Measurements from ENCODE around the gene ACTR5.
"Not testable (repeated sequence)": the region's sequence is repeated elsewhere in the genome, so short reads cannot be mapped to it uniquely, and the experiment has no call there.

Gene ACTR5

GRCh38 chr20:38805958-38806854 is 57.9 kb downstream of the ACTR5 start:
- DNase-seq, result no peak

GRCh38 chr20:38806855-38807655 is 58.8 kb downstream of the ACTR5 start:
- no peak for DNase-seq

GRCh38 chr20:38809942-38810341 is 61.7 kb downstream of the ACTR5 start:
- DNase-seq, result no peak

DNA sequence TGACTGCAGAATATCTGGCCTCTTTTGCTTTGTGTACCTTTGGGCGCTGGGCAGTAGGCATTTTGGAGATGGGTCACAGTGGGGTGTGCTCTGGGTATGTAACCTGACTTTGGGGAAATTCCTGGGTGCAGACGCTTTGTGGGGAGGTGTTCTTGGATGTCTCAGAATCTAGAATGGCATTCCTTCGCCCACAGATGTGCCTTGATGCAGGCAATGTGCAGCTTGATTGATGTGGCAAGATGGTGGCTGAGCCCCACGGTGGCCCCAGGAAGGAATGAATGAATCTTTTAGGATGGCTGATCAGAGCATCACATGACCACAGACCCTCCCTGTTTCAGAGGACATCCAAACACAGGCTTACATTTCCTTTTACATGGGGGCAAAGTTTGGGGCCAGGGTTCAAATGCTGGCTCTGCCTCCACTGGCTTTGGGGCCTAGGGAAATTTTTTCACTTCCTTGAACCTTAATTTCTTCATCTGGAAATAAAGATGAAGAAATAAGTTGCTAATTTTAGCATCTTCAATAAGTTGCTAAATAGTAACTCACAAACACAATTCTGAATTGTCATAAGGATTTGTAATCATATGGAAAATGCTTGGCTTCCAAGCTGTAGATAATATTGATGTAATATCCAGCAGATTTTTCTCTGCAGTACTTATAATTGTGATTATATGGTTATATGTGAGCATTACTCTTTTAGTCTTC is 62.8 kb downstream of the ACTR5 start:
- DNase-seq, result no peak

DNA sequence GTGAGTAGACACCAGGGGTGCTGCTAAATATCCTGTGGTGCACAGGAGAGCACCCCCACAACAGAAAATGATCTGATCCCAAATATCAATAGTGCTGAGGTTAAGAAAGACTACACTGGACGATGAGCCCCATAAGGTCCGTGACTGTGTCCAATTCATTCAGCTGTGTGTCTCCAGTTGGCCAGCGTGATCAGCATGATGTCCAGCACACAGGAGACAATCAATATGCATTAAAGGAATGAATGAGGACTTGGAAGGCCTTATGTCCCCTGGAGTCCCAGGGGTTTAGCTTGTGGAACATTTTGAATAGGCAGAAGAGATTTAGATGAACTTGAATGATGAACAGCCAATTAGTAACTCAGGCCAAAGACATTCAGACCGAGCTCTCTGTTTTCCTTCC is 63.5 kb downstream of the ACTR5 start:
- no peak for DNase-seq

GRCh38 chr20:38812182-38812581 is 63.9 kb downstream of the ACTR5 start:
- DNase-seq, result no peak

GRCh38 chr20:38812709-38813573 is 64.7 kb downstream of the ACTR5 start:
- DNase-seq, result no peak

- not testable (repeated sequence) for DNase-seq
Measured at GRCh38 chr20:38813574-38813962, 65.3 kb downstream of the ACTR5 start.

DNA sequence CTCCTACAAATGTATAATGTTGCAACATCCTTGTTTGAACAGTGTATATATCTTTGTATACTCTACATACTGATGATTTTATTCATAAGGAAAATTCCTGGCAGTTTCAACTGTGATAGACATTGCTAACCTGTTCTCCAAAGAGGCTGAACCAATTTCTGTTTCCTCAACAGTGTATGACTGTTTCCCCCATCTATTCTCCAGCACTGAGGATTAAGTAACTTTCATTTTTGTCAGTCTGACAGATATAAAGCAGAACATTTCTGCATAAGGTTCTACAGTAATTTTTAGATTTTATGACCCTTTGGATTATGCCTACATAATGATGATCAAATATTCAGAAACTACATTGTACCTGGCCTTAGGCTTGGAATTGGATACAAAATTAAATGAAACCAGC is 67.2 kb downstream of the ACTR5 start:
- no peak for DNase-seq

DNA sequence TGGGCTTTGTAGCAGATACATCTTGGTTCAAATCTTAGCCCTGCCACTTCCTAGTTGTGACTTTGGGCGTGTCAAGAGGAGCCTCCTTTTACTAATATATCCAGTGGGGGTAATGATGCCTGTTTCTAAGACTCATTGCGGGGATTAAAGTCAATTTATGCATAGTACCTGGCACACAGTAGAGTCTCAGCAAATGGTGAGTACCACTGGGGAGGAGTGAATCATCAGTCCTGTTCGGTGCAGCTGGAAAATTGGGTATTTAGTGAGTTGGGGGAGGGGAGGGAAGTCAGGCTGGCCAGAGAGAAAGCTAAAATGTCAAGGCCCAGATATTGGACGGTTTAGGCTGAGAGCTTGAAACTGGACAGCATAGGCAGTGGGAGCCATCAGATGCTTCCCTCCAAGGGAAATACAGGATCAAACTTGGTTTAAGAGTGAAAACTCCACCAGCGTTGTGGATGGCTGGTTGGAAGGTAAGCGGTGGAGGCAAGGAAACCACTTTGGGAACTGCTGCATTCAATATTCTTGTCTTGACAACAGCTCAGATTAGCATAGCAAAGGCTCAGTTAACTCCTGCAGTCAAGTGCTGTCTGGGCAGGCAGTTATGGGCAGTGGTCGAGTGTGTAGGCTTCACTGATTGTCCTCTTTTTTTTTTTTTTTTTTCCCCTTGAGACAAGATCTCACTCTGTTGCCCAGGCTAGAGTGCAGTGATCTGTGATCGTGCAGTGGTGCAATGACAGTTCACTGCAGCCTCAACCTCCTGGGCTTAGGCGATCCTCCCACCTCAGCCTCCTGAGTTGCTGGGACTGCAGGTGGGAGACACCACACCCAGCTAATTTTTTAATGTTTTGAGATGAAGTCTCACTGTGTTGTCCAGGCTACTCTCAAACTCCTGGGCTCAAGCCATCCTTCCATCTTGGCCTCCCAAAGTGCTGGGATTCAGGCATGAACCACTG is 70.1 kb downstream of the ACTR5 start:
- DNase-seq, result no peak

Data from NCI-H2029 (cell line).